IMR-90 (cell line): ENCODE data around the gene DGKD.

ENCODE experiments used
- BHLHE40 ChIP-seq: fragments of 150-350 bp; IDR thresholded peaks from 2 replicates; pipeline ENCODE4 v1.6.1; 2016; ENCODE audit warnings: mild to moderate bottlenecking, low read depth, low read length
- CEBPB ChIP-seq: IDR thresholded peaks from 2 replicates; pipeline ENCODE4 v1.6.1; 2012; ENCODE audit warnings: low read depth, low read length, improper control_type of control experiment
- CTCF ChIP-seq: conservative IDR thresholded peaks from 2 replicates; pipeline ENCODE4 v1.5.1; 2012; ENCODE audit warnings: mild to moderate bottlenecking, low read depth, low read length, improper control_type of control experiment
- ELK1 ChIP-seq: fragments of 150-350 bp; IDR thresholded peaks from 2 replicates; pipeline ENCODE4 v1.6.1; 2016; ENCODE audit warnings: low read depth, mild to moderate bottlenecking, low read length, moderate library complexity, borderline replicate concordance
- FOS ChIP-seq: fragments of 150-350 bp; IDR thresholded peaks from 2 replicates; pipeline ENCODE4 v1.6.1; 2016; ENCODE audit warnings: low read depth, low read length
- MAFK ChIP-seq: IDR thresholded peaks from 2 replicates; pipeline ENCODE4 v1.6.1; 2012; ENCODE audit warnings: low read depth, low read length, improper control_type of control experiment
- MXI1 ChIP-seq: IDR thresholded peaks from 2 replicates; pipeline ENCODE4 v1.6.1; 2012; ENCODE audit warnings: low read depth, mild to moderate bottlenecking, low read length, moderate library complexity, borderline replicate concordance
- POLR2A ChIP-seq: IDR thresholded peaks from 2 replicates; pipeline ENCODE4 v1.6.1; 2012; ENCODE audit warnings: mild to moderate bottlenecking, low read depth, low read length
- RAD21 ChIP-seq: IDR thresholded peaks from 2 replicates; pipeline ENCODE4 v1.6.1; 2012; ENCODE audit warnings: low read length, improper control_type of control experiment
- SMC3 ChIP-seq: fragments of 150-350 bp; IDR thresholded peaks from 2 replicates; pipeline ENCODE4 v1.6.1; 2016; ENCODE audit warnings: low read depth, mild to moderate bottlenecking, antibody characterized with exemption, low read length, moderate library complexity

GRCh38 chr2:233430651-233431050, 76.4 kb downstream of the DGKD start:
- TF ChIP-seq CTCF (no peak), MXI1 (no peak), POLR2A (no peak), RAD21 (no peak), CEBPB (no peak), SMC3 (no peak), FOS (no peak), BHLHE40 (no peak), ELK1 (no peak), MAFK (no peak)
